Measurements from ENCODE around the gene KCNG2. TPM values are rescaled to one million over a fixed set of nuclear protein-coding genes. Genes with fewer than 3 reads are reported as not detected.

KCNG2 gene
- total RNA-seq, 2 experiments from 2014 or later: not detected

DNA sequence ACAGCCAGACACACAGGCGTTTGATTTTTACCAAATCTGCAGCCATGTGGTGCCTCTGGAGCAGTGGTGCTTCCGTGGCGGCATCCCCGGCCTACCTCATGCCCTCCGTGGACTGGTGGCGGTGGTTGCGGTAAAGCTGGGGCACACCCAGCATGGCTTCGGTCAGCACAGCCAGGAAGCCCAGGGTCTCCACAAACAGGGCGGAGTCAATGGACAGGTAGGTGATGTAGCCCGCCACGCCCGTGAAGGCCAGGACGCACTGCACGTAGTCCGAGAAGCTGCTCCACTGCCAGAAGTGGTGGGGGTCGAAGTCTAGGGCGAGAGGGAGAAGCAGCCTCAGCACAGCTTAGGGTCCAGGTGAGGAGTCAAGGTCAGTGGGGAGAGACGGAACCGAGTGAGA, 121.4 kb downstream of the KCNG2 start:
- H2AFZ ChIP-seq (ENCODE audit: low read length): no peak overlapping the region
- BruUV-seq (replicated peaks): no TSS peak
- no peak overlapping the region for H3K4me3 ChIP-seq (ENCODE audit: low read depth, low read length, poor library complexity, severe bottlenecking)
- no peaks in the 10 kb centered on the region for H3K9me2 ChIP-seq (ENCODE audit: insufficient read depth, low read length)
- DNase-seq (ENCODE audit: low spot score): no peak
- no peaks in the 10 kb centered on the region for H3K79me2 ChIP-seq (ENCODE audit: insufficient read depth, low read depth, low read length)
- CTCF ChIA-PET (ENCODE audit: unreplicated experiment): no interaction called here
- H3K27ac ChIP-seq (ENCODE audit: low read depth, low read length, poor library complexity, severe bottlenecking): no peak overlapping the region
- no peaks in the 10 kb centered on the region for H4K20me1 ChIP-seq (ENCODE audit: insufficient read depth, low read length)
- intact Hi-C loops (cut with micrococcal nuclease; ENCODE audit: unreplicated experiment): no loop called here
- no peaks in the 10 kb centered on the region for H3K4me1 ChIP-seq (ENCODE audit: insufficient read depth, low read length, poor library complexity, severe bottlenecking)
- TF ChIP-seq, protein P1, sequence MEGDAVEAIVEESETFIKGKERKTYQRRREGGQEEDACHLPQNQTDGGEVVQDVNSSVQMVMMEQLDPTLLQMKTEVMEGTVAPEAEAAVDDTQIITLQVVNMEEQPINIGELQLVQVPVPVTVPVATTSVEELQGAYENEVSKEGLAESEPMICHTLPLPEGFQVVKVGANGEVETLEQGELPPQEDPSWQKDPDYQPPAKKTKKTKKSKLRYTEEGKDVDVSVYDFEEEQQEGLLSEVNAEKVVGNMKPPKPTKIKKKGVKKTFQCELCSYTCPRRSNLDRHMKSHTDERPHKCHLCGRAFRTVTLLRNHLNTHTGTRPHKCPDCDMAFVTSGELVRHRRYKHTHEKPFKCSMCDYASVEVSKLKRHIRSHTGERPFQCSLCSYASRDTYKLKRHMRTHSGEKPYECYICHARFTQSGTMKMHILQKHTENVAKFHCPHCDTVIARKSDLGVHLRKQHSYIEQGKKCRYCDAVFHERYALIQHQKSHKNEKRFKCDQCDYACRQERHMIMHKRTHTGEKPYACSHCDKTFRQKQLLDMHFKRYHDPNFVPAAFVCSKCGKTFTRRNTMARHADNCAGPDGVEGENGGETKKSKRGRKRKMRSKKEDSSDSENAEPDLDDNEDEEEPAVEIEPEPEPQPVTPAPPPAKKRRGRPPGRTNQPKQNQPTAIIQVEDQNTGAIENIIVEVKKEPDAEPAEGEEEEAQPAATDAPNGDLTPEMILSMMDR (conservative IDR thresholded peaks at IDR 0.05; ENCODE audit: low read length): no peak
- no peak for TF ChIP-seq EZH2phosphoT487 (IDR thresholded peaks at IDR 0.05; ENCODE audit: borderline replicate concordance, low read depth, low read length)
- H3K36me3 ChIP-seq (ENCODE audit: insufficient read depth, low read length): peaks cover 2% of the 10 kb centered on the region; the same call in 1 of the 2 replicates
- no peak overlapping the region for H3K4me2 ChIP-seq (ENCODE audit: low read length)
- H3K9me3 ChIP-seq (ENCODE audit: low read length): no peaks in the 10 kb centered on the region
- POLR2A ChIA-PET: no interaction called here

DNA sequence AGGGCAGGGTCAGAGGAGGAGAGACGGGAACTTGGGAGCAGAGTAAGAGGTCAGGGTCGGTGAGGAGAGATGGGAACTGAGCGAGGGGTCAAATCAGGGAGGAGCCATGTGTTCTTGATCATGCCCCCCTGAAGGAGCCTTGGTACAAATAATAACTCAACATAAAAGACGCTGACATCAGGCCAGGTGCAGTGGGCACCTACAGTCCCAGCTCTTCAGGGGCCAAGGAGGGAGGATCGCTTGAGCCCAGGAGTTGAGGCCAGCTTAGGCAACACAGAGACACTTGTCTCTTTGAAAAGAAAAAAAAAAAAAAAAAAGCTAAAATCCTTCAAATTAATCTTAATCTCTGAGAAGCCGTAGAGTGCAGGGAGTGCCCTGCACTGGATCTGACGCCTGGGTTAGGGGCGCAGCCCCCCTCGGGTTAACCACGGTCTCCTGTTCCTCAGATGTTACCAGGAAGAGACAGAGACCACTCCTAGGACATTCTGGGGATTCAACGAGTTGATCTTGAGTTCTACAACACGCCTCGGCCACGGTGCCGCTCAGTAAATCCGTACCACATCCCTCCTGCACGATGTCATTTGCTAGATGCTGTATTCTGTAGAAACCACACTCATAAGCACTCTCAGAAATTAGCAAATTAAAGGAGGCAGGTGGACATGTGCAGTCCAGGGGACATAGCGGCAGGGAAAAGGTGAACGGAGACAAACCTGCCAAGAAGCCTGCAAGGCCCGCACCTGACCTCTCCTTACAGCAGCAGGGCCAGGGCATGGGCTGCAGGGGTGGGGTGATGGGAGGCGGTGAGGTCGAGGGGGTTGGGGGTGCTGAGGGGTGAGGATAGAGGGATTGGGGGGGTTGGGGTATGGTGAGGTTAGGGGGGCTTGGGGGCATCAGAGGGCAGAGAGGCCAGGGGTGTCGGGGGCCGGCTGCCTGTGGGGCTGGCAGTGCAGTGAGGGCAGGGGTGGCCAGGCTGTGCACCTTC, 124.5 kb downstream of the KCNG2 start:
- POLR2A ChIA-PET: no interaction called here
- Histone ChIP-seq H3K9me3 (ENCODE audit: low read length) (no peaks in the 10 kb centered on the region), H4K20me1 (ENCODE audit: insufficient read depth, low read length) (no peaks in the 10 kb centered on the region), H3K4me1 (ENCODE audit: insufficient read depth, low read length, poor library complexity, severe bottlenecking) (no peaks in the 10 kb centered on the region), H3K4me2 (ENCODE audit: low read length) (no peak overlapping the region), H3K36me3 (ENCODE audit: insufficient read depth, low read length) (peaks cover 12% of the 10 kb centered on the region; the same call in 1 of the 2 replicates), H3K79me2 (ENCODE audit: insufficient read depth, low read depth, low read length) (no peaks in the 10 kb centered on the region), H3K9me2 (ENCODE audit: insufficient read depth, low read length) (no peaks in the 10 kb centered on the region), H2AFZ (ENCODE audit: low read length) (no peak overlapping the region), H3K27ac (ENCODE audit: low read depth, low read length, poor library complexity, severe bottlenecking) (no peak overlapping the region), H3K4me3 (ENCODE audit: low read depth, low read length, poor library complexity, severe bottlenecking) (no peak overlapping the region)
- intact Hi-C loops (cut with micrococcal nuclease; ENCODE audit: unreplicated experiment): no loop called here
- TF ChIP-seq EZH2phosphoT487 (IDR thresholded peaks at IDR 0.05; ENCODE audit: borderline replicate concordance, low read depth, low read length): no peak
- TF ChIP-seq, protein P1 (conservative IDR thresholded peaks at IDR 0.05; ENCODE audit: low read length): no peak
- no peak for DNase-seq (ENCODE audit: low spot score)
- CTCF ChIA-PET (ENCODE audit: unreplicated experiment): no interaction called here
- BruUV-seq (replicated peaks): no TSS peak

DNA sequence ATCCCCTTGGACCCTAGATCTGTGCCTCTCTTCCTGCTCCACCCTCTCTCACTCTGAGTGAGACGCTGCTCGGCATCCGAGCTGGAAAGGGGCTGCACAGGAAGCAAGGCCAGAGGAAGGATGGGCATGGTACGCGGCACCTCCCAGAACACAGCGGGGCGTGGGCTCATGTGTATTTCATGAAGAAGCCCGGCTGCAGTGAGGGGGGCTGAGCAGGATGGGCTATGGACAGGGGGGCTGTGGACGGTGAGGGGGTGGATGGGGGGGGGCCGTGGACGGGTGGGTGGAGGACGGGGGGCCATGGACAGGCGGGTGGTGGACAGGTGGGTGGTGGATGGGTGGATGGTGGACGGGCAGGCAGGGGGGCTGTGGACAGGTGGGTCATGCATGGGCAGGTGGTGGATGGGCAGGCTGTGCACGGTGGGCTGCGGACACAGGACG, 125.3 kb downstream of the KCNG2 start:
- no peak overlapping the region for H3K27ac ChIP-seq (ENCODE audit: low read depth, low read length, poor library complexity, severe bottlenecking)
- no peaks in the 10 kb centered on the region for H3K9me2 ChIP-seq (ENCODE audit: insufficient read depth, low read length)
- no peaks in the 10 kb centered on the region for H4K20me1 ChIP-seq (ENCODE audit: insufficient read depth, low read length)
- TF ChIP-seq, protein P1 (conservative IDR thresholded peaks at IDR 0.05; ENCODE audit: low read length): no peak
- TF ChIP-seq EZH2phosphoT487 (IDR thresholded peaks at IDR 0.05; ENCODE audit: borderline replicate concordance, low read depth, low read length): no peak
- no peak overlapping the region for H2AFZ ChIP-seq (ENCODE audit: low read length)
- no TSS peak for BruUV-seq (replicated peaks)
- H3K36me3 ChIP-seq (ENCODE audit: insufficient read depth, low read length): peaks cover 12% of the 10 kb centered on the region; the same call in 1 of the 2 replicates
- H3K4me3 ChIP-seq (ENCODE audit: low read depth, low read length, poor library complexity, severe bottlenecking): no peak overlapping the region
- ChIA-PET CTCF (ENCODE audit: unreplicated experiment) (no interaction called here), POLR2A (no interaction called here)
- H3K79me2 ChIP-seq (ENCODE audit: insufficient read depth, low read depth, low read length): no peaks in the 10 kb centered on the region
- no peak for DNase-seq (ENCODE audit: low spot score)
- intact Hi-C loops (cut with micrococcal nuclease; ENCODE audit: unreplicated experiment): no loop called here
- H3K4me2 ChIP-seq (ENCODE audit: low read length): no peak overlapping the region
- no peaks in the 10 kb centered on the region for H3K9me3 ChIP-seq (ENCODE audit: low read length)
- no peaks in the 10 kb centered on the region for H3K4me1 ChIP-seq (ENCODE audit: insufficient read depth, low read length, poor library complexity, severe bottlenecking)

Data from OCI-LY7 (cell line).